GM18508 (cell line): Measurements from ENCODE around the gene ASL.
A peak's percentile ranks its signal among the peaks of the same experiment; 100 is the strongest.
"Not testable (repeated sequence)": the region's sequence is repeated elsewhere in the genome, so short reads cannot be mapped to it uniquely, and the experiment has no call there.

Source experiments
- ATAC-seq: cut with Tn5 transposase; IDR thresholded peaks from one replicate; pipeline ENCODE4 v1.9.1; 2021; ENCODE audit warnings: moderate number of reproducible peaks; ENCODE audit not compliant: insufficient read depth, unreplicated experiment

ASL gene

GRCh38 chr7:66075590-66076461 is at the start of gene ASL:
TSS of gene ASL (plus strand) at chr7:66075819. CDS start at chr7:66076082, 263 bp downstream.
- ATAC-seq, result peak; percentile 90

- ATAC-seq, result not testable (repeated sequence)
Measured at GRCh38 chr7:66028342-66028741, 47.3 kb upstream of the ASL start.

DNA sequence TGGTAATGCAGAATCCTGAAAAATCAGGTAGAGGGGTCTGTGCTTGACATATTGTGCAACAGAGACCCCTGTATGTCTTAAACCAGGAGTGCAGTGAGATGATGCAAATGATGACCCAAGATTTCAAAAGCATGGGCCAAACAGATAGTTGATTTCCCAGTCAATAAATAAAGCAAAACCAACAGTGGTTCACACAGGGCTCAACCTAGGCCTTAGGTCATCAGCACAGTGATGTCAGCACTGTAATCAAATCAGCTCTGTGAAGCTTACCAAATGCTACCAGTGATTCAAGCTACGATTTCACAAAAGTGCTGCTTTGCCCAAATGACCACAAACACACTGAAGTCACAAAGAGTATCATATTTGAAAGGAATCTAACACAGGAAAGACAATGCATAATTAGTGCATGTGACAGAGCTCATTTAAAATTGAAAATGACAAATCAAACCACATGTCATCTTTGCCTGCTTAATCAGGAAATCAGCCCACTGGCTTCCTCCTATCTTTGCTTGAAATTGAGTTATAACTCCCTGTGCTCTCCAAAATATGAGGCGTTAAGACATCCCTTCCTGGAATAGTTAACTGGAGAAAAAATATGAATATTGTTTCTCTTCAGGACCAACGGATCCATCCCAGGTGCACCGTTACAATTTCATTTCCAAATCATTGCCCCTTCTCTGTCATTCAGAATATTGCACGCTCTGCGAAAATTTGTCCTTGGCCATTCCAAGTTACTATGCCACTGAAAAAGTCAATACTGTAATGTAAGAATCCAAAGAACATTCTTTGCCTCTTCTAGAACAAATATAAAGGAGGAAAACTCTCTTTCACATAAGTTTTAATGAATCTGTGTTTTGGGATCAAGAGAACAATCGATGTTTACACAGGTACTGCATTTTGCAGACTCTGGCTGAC is 41.9 kb upstream of the ASL start:
- ATAC-seq, result no peak

DNA sequence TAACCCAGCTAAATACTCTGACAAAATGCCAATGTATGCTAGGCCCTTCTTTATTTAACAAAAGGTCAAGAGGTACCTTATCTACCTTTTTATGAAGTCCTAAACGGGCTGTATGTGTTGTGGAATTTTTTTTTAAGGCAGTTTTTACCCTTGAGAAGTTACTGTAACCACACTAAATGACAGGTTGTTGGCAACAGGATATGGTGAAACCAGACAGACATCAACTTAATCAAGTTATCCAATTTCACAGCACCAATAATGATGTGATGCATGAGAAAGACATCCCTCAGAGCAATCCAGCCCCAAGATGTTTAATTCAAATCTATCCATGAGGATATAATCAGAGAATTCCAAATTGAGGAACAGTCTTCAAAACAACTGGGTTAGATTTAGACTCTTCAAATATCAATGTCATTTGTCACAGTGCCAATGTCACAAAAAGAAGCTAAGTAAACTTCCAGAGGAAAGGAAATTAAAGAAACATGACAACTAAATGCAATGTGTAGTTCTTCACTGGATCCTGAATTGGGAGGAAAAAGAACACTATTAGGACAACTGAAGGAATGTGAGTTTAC is 41.1 kb upstream of the ASL start:
- not testable (repeated sequence) for ATAC-seq

DNA sequence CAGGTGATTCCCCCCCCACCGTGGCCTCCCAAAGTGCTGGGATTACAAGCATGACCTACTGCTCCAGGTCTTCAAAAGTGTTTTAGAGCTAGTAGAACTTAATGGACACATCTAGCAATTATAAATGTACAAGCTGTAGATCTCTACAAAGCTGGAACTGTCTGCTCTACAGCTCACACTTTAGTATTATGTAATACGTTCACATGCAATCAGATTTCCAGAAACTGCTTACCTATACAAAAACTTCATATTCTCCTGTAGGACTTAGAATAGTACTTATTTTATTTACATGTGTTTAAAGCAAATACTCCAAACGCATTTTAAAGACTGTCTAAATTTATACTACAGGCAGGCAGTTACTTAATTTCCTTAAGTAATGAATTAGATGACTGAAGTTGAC is 39.2 kb upstream of the ASL start:
- no peak for ATAC-seq

- ATAC-seq, result no peak
Measured at GRCh38 chr7:66036788-66037187, 38.8 kb upstream of the ASL start.

DNA sequence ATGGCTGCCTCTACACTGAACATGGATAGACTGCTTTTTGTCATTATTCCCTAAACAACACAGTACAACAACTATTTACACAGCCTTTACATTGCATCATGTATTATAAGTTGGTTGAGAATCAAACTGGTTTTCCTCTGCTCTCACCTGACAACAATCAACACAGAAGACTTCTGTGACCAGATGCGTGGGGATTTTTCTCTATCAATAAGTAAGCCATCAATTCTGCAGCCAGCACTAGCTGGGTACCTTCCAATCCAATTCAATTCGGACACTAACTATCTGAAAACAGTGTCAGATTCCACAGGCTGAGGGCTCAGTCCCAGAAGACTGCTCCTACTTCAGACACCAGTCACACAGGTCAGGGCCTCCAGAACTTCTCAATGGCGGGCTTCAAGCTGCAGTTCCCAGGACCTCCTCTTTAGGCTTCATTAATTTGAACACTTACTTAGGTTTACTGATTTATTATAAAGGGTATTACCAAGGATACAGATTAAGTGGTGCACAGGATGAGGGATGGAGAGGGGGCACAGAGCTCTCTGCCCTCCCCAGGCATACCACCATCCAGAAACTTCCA is 36.4 kb upstream of the ASL start:
- ATAC-seq, result no peak

DNA sequence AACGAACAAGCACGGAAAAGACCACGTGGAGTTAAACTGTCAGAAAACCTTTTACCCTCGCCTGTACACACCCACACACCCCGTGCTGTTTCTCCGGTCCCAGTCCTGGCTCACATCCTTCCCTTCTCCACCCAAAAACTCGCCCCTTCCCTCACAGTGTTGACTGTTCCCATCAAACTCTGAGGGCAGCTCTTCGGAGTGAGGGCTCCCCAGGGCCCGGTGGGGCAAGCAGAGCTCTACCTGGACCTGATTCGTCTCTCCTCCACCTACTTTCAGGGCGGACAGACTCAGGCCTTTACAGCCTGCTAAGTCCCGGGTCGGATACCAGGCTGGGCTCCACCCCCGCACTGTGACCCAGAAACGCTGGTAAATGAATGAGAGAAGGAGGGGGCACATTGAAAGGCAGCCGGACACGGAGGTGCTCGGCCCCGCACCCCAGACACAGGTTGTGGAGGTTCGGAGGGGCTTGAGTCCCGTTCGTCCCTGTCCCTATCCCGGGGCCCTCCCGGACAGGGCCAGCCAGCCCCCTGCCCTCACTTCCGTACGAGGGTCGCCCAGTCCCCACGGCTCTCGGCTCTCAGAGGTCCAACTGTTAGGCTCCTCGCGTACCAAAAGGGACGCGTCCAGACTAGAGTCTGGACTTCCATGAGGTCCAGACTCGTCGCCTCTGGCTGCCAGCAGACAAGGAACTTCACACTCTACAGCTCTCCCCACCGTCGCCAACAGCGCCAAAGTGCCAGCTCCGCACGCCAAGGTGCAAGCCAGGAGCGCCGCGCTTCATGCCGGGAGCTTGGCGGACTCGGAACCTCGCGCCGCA is 31.7 kb upstream of the ASL start:
- ATAC-seq, result no peak

DNA sequence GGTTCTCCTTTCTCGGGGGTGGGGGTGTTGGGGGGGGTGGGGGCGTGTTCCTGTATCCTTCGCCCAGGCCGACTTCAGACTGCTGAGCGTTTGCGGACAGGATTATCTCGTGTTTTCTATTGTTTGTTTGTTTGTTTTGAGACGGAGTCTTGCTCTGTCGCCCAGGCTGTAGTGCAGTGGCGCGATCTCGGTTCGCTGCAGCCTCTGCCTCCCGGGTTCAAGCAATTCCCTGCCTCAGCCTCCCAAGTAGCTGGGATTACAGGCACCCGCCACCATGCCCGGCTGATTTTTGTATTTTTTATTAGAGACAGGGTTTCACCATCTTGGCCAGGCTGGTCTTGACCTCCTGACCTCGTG is 31.1 kb upstream of the ASL start:
- not testable (repeated sequence) for ATAC-seq

DNA sequence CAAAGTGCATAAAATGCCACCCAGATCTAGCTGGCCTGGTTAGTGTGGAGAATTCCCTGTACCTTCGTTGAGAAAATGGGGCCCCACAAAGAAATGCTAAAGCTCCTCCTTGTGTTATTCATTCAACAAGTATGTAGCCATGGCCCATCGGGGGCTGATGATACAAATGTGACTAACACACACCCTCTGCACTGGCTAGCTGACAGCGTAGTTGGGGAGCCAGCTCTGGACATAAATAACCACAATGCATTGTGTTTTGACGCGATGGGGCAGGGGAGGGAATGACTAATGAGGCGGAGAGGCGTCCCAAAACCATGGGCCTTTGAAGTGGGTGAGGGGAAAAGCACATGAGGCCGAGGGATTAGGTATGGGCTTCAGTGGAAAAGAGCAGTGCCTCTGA is 28.2 kb upstream of the ASL start:
- no peak for ATAC-seq

DNA sequence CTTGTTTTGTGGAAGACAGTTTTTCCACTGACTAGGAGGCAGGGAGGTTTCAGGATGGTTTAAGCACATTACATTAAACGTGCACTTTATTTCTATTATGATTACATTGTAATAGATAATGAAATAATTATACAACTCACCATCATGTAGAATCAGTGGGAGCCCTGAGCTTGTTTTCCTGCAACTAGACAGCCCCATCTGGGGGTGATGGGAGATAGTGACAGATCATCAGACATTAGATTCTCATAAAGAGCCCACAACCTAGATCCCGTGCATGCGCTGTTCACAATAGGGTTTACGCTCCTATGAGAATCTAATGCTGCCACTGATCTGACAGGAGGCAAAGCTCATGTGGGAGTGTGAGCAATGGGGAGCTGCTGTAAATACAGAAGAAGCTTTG is 25.7 kb upstream of the ASL start:
- ATAC-seq, result not testable (repeated sequence)

DNA sequence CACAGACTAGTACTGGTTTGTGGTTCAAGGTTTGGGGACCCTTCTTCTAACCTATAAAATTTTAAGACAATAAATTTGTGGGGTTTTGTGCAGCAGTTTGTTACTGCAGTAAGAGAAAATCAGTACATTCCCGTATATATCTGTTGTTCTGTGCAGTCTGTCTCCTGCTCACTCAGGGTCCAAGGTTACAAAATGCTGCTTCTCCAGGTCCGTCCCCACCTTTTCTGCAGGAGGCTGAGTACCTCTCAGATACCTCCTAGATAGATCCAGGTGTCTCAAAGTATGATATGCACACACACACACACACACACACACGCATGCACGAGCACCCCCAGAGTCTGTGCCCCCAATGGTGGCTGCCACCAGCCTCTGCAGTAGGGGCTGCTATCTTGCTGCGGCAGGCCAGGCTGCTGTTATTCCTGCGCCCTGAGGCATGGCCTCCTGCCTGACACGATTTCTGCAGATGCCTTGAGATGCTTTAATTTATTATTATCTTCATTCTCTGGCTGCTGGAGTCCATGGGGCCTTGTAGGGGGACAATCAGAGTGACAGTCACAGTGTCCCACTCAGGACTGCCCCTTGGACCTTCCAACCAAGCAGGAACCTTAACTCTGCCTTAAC is 25.2 kb upstream of the ASL start:
- ATAC-seq, result no peak

GRCh38 chr7:66050990-66051448 is 24.6 kb upstream of the ASL start:
- no peak for ATAC-seq

- no peak for ATAC-seq
Measured at GRCh38 chr7:66052447-66052846, 23.2 kb upstream of the ASL start.

- no peak for ATAC-seq
Measured at GRCh38 chr7:66054063-66054462, 21.6 kb upstream of the ASL start.

- ATAC-seq, result peak; percentile 61
Measured at GRCh38 chr7:66055321-66055956, 20.2 kb upstream of the ASL start.

- ATAC-seq, result no peak
Measured at GRCh38 chr7:66060796-66061195, 14.8 kb upstream of the ASL start.

- ATAC-seq, result no peak
Measured at GRCh38 chr7:66069732-66070131, 5.9 kb upstream of the ASL start.

DNA sequence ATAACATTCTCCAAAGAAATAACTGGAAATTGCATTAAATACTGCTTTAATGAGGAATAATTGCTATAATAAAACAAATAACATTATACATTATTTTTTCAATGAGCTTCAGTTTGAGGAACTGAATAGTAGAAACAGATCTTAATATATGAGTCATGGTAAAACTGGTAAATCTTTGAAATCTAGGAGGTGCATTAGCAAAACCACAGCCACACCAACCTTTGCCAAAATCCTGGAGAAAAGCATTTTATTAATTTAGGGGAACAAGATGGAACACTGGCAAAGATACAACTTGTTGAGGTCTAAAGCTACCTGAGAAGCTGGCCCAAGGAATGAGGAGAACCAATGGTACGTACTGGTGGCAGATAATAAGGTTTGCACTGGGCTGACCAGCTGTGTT is 5.4 kb upstream of the ASL start:
- no peak for ATAC-seq
